Fibroblast of skin of abdomen (primary cell): ENCODE results near the gene ENTPD2.

Source experiments
- DNase-seq: peaks from one replicate; pipeline ENCODE4 v3.0.0-alpha.2; 2013

The ENTPD2 gene

DNA sequence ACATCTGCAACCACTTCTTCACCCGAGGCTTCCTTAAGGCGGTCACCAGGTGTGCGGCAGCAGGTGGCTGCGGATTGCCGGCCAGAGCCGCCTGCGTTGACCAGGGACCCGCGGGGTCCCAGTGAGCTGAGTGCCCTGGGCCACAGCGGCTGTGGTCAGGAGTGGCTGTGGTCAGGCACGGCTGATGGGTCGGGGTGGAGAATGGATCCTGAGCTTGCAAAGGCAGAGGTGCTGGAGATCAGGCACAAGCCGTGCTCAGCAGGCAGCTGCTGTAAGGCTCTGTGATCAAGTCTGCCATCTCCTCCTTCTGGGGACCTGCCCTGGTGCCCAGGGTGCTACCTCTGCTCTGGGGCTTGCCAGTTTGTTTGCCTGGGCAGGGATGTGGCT lies 25.5 kb upstream of the ENTPD2 start:
- no peak for DNase-seq

DNA sequence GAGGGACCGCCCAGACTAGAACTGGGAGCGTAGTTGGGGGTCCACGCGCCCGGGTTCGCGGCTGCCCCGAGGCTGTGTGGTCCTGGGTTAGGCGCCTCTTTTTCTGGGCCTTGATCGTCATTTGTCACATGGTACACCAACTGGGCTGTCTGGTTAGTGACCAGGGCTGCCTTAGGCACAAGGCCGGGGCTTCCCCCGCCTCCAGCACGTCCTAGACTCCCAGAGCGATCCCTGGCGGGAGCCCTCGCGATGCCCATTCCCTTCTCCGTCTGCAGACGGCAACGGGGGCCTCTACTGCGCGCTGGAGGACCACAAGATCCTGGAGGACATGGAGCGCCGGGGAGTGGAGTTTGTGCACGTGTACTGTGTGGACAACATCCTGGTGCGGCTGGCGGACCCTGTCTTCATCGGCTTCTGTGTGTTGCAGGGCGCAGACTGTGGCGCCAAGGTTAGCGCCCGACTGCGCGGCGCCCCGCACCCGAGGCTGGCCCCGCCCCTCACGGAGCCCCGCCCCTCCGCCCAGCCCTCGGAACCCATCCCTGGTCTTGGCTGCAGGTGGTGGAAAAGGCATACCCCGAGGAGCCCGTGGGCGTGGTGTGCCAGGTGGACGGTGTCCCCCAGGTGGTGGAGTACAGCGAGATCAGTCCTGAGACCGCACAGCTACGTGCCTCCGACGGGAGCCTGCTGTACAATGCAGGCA lies 25.0 kb upstream of the ENTPD2 start:
- no peak for DNase-seq

DNA sequence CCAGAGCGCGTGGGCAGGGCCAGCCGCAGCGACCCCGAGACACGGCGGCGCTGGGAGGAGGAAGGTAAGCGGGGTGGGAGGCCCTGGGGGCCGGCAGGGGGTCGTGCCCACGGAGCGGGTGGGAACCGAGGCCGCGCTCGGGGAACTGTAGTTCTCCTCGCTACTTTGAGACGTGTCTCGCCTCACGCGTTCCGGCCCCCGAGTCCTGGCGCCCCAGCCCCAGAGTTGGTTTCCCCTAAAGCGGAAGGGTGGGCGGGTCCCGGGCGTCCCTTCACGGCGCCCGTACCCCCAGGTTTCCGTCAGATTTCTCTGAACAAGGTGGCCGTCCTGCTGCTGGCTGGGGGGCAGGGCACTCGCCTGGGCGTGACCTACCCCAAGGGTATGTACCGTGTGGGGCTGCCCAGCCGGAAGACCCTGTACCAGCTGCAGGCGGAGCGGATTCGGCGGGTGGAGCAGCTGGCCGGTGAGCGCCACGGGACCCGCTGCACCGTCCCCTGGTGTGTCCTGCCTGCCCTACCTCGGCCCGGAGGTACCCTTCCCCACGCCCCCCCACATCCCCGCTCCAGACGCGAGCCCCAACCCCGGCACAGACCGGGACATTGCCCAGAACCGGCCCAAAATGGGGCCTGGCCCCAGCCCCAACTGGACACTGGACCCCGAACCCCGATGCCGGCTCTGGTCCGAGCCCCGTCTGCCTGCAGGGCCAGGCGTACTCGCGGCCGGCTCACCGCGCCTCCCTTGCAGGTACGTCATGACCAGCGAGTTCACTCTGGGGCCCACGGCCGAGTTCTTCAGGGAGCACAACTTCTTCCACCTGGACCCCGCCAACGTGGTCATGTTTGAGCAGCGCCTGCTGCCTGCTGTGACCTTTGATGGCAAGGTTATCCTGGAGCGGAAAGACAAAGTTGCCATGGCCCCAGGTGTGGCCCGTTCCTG lies 24.2 kb upstream of the ENTPD2 start:
- no peak for DNase-seq

DNA sequence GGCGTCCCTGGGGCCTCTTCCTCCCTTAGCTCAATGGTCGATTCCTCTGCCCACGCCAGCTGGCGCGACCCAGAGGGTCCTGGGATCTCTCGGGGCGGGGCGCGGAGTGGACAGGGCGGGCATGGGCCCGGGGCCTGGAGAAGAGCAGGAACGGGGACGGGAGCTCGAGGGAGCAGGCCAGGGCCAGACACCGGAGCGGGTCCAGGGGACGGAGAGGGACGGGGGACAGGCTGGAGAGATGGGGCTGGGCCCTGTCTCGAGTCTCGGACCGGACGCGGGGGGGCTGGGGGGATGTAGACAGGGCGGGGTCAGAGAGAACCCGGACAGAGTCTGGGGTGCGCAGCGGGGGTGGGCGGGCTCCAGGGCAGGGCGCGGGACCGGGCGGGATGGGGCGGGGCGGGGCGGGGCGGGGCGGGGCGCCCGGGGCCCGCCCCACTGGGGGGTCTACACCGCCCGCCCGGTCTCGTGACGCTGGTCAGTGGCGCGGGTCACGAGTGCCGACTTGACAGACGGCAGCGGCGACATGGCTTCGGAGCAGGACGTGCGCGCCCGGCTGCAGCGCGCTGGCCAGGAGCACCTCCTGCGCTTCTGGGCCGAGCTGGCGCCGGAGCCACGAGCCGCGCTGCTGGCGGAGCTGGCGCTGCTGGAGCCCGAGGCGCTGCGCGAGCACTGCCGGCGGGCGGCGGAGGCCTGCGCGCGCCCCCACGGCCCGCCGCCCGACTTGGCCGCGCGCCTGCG lies 23.3 kb upstream of the ENTPD2 start, which contains the start of gene UAP1L1:
UAP1L1 (plus strand) TSS at position 508 of the 738 bp plus-strand sequence; CDS start at position 524, 16 bp downstream.
- DNase-seq, result peak; percentile 47

DNA sequence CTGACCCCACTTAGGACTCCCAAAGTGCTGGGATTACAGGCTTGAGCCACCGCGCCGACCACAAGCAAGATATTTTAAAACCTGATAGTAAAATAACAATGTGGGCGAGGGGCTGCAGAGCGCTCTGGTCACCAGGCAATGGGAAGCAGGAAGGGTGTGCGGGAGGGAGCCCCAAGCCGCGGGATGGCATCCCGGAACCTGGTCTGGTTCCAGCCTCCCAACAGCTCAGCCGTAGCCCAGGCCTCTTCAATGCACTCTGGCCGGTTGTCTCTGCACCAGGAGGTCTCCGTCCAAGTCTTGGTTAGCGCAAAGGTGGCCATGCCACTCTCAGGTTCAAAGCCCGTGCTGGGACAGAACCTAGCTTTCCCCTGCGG lies 22.8 kb upstream of the ENTPD2 start:
- DNase-seq, result no peak

DNA sequence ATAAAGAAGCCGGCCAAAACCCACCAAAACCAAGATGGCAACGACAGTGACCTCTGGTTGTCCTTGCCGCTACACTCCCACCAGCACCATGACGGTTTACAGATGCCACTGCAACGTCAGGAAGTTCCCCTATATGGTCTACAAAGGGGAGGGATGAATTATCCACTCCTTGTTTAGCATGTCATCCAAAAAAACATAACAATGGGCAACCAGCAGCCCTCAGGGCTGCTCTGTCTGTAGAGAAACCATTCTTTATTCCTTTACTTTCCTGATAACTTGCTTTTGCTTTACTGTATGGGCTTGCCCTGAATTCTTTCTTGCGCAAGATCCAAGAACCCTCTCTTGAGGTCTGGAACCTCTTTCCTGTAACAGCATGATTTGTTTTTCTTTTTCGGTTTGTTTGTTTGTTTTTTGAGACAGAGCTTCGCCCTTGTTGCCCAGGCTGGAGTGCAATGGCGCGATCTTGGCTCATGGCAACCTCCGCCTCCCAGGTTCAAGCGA lies 21.5 kb upstream of the ENTPD2 start:
- DNase-seq, result no peak

GRCh38 chr9:137074657-137075274 lies 20.9 kb upstream of the ENTPD2 start:
- no peak for DNase-seq

- no peak for DNase-seq
These were observed 20.1 kb upstream of the ENTPD2 start for GRCh38 chr9:137073992-137074399.

GRCh38 chr9:137071282-137071681 lies 17.4 kb upstream of the ENTPD2 start:
- no peak for DNase-seq

DNA sequence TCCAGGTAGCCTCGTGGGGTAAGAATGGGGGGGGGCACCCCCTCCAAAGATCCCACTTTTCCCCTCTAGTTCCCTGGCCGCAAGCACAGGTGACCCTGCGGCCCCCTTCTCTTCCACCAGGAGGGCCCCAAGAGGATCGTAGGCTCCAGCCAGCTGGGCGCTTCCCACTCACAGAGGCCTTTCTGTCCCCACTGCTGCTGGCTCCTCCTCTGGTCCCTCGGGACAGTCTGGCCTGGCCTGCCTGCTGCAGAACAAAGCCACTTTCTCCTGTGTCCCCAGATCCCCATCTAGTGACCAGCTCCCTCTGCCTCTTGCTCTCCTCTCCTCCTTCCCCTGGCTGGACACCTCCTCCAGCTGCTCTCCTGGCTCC lies 17.0 kb upstream of the ENTPD2 start:
- no peak for DNase-seq

- DNase-seq, result peak; percentile 81
These were observed 16.5 kb upstream of the ENTPD2 start, which contains the start of gene SAPCD2 for GRCh38 chr9:137070201-137070905. TSS of gene SAPCD2 (minus strand) at chr9:137070557. CDS start at chr9:137070460, 97 bp downstream.

- DNase-seq, result no peak
These were observed 15.7 kb upstream of the ENTPD2 start for GRCh38 chr9:137069508-137070091.

DNA sequence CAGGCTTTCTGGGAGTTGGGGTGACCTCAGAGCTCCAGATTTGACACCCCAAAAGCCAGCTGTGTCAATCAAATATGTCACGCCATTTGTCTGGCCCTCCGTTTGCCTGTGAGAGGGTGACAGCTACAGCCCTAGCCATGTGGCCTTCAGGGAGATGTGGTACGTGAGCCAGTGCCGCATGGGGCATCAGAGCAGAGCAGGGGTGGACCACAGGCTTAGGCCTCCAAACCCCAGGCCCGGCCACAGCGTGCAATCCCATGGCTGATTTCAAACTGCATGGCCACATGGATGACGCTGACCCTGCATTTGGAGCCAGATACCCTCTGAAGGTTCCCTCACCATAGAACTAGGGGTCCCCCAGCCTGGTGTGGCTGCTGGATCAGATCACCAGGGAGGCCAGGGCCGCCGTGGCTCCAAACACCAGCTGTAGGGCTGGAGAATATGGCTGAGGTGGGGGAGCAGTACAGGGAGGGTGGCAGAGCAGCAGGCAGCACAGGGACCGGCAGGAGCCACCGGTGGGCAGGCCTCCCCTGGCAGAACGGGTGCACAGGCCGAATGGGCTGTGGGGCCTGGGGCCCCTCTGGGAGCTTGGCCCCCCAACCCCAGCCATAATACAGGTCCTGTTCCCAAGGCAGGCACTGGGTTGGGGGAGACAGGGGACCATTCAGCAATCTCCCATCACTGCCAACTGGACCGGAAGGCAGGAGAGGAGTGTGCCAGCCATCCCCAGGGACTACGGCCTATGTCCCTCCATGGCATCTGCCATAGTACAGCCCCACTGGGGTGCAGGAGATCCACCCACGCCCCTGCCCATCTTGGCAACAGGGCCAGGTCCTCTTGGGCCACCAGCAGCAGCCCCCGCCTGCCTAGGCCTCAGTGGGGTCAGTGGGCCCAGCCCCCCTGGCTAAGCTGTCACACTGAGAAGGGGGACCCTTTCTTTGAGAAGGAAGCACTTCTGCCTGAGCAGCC lies 15.0 kb upstream of the ENTPD2 start:
- DNase-seq, result no peak

DNA sequence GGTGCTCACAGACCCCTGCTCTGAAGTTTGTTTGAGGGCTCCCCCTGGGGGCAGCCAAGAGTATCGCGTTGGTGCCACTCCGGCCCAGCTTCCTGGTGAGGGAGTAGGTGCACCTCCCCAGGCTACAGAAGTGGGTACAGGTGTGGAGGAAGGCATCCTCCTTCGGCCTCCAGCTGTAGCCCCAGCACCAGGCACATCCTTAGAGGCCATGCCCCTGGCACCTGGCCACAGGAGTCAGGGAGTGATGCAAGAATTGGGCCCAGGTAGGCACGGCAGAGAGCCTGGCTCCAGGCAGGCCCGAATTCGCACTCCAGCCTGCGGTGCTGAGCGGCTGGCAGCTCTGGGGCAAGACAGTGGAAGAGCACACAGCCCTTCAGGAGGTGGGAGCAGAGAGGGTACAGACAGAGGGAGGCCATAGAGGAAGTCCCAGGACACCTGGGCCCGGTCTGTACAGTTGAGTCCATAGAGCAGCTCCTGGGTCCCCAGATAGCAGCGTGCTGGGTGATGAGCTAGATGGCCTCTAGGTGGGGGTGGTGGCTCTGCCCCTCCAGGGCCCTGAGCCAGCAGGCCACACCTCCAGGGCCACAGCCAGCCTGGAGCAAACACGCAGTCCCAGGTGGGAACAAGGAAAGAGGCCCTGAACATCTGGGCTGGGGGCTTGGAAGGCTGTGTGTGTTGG lies 14.1 kb upstream of the ENTPD2 start:
- DNase-seq, result peak; percentile 68

GRCh38 chr9:137066096-137066861 lies 12.4 kb upstream of the ENTPD2 start:
- DNase-seq, result no peak

- DNase-seq, result no peak
These were observed 11.6 kb upstream of the ENTPD2 start for GRCh38 chr9:137065336-137065967.

DNA sequence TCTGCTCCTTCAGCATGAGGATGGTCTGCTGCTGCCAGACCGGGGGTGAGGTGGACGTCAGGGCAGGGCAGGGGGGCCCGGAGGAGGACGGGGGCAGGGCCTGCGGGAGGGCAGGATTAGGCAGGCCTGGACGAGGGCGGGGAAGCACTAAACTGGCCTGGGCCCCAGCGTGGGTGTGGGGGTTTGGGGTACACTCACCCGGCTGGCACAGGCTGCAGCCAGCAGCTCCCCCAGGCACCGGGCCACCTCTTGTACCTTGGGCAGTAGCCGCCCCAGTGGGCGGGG lies 11.0 kb upstream of the ENTPD2 start:
- DNase-seq, result no peak
